Neural progenitor cell (in vitro differentiated cells): ENCODE results near the gene TSPAN4.

Experiments
- CTCF ChIP-seq: fragments of 200-600 bp; sonication (generic); IDR thresholded peaks from 2 replicates; pipeline ENCODE4 v1.5.1; 2017; ENCODE audit warnings: antibody characterized with exemption, mild to moderate bottlenecking
- EZH2 ChIP-seq: fragments of 200-600 bp; sonication (generic); IDR thresholded peaks from 2 replicates; pipeline ENCODE4 v1.6.1; 2017; ENCODE audit warnings: antibody characterized with exemption, mild to moderate bottlenecking, moderate library complexity
- EZH2phosphoT487 ChIP-seq: fragments of 200-600 bp; sonication (generic); IDR thresholded peaks from 2 replicates; pipeline ENCODE4 v1.6.1; 2017; ENCODE audit warnings: antibody characterized with exemption

GRCh38 chr11:794766-795633 lies 47.7 kb upstream of the TSPAN4 start:
- TF ChIP-seq CTCF (no peak), EZH2phosphoT487 (no peak), EZH2 (no peak)
